SU-DHL-6 (cell line): ENCODE measurements around the gene LPCAT1.

Experiments used
- CTCF ChIP-seq: fragments of 200-600 bp; sonication (generic); IDR thresholded peaks from one replicate; pipeline ENCODE4 v1.5.1; 2017; ENCODE audit warnings: antibody characterized with exemption, mild to moderate bottlenecking, low read length, moderate library complexity; ENCODE audit not compliant: insufficient read depth, poor library complexity, severe bottlenecking
- EZH2phosphoT487 ChIP-seq: fragments of 200-600 bp; sonication (generic), shearing (Covaris generic); conservative IDR thresholded peaks from 2 replicates; pipeline ENCODE4 v1.6.1; 2018; ENCODE audit warnings: mild to moderate bottlenecking, antibody characterized with exemption, low read length, moderate library complexity, mixed read lengths

- TF ChIP-seq CTCF (no peak), EZH2phosphoT487 (no peak)
Measured at GRCh38 chr5:1537603-1538154, 13.9 kb upstream of the LPCAT1 start.
